HCT116 (cell line): ENCODE measurements around the gene MFAP2.

Experiments
- CTCF ChIP-seq, 3 experiments: fragments of 200-600 bp in 1 of 3; sonication (generic) in 1 of 3; IDR thresholded peaks in 2 of 3; conservative IDR thresholded peaks in 1 of 3; 2 replicates each; pipeline ENCODE4 v1.5.1; 2012 to 2017; ENCODE audit warnings: low read depth in 2 of 3, low read length in 2 of 3, antibody characterized with exemption in 1 of 3, borderline replicate concordance in 1 of 3, control low read depth in 1 of 3, mild to moderate bottlenecking in 1 of 3, mixed read lengths in 1 of 3, mixed run types in 1 of 3, moderate library complexity in 1 of 3; ENCODE audit not compliant: insufficient read depth in 1 of 3
- EZH2phosphoT487 ChIP-seq: fragments of 200-600 bp; IDR thresholded peaks from 2 replicates; pipeline ENCODE4 v1.6.1; 2018; ENCODE audit warnings: antibody characterized with exemption, borderline replicate concordance
- MAX ChIP-seq: IDR thresholded peaks from 2 replicates; pipeline ENCODE4 v1.6.1; 2012
- POLR2A ChIP-seq: IDR thresholded peaks from 2 replicates; pipeline ENCODE4 v1.7.0; 2011; ENCODE audit warnings: borderline replicate concordance; ENCODE audit not compliant: insufficient read depth, insufficient read length; ENCODE audit errors: extremely low read depth
- POLR2AphosphoS5 ChIP-seq: IDR thresholded peaks from 2 replicates; pipeline ENCODE4 v1.6.1; 2011; ENCODE audit warnings: mild to moderate bottlenecking, low read depth, low read length, moderate library complexity
- RAD21 ChIP-seq: IDR thresholded peaks from 2 replicates; pipeline ENCODE4 v1.6.1; 2012; ENCODE audit warnings: low read depth, mild to moderate bottlenecking
- SIN3A ChIP-seq: IDR thresholded peaks from 2 replicates; pipeline ENCODE4 v1.6.1; 2012; ENCODE audit warnings: low read depth
- YY1 ChIP-seq: IDR thresholded peaks from 2 replicates; pipeline ENCODE4 v1.6.1; 2011; ENCODE audit warnings: low read length, low read depth, moderate library complexity, mild to moderate bottlenecking; ENCODE audit not compliant: insufficient replicate concordance; ENCODE audit errors: extremely low read depth
- ZFX ChIP-seq: fragments of 450-650 bp; IDR thresholded peaks from 2 replicates; pipeline ENCODE4 v1.6.1; 2017

GRCh38 chr1:16976966-16977365, 3.5 kb downstream of the MFAP2 start:
- no peak for TF ChIP-seq EZH2phosphoT487
- no peak for TF ChIP-seq SIN3A
- TF ChIP-seq POLR2A, result no peak
- TF ChIP-seq MAX, result no peak
- no peak for TF ChIP-seq CTCF (IDR thresholded peaks at IDR 0.05 in 2 of 3, conservative IDR thresholded peaks at IDR 0.05 in 1 of 3; ENCODE audit: borderline replicate concordance in 1 of 3, insufficient read depth in 1 of 3, low read depth in 2 of 3, low read length in 2 of 3)
- no peak for TF ChIP-seq ZFX
- no peak for TF ChIP-seq RAD21
- no peak for TF ChIP-seq POLR2AphosphoS5
- TF ChIP-seq YY1, result no peak
